ENCODE measurements around the gene ZBTB16. TPM values are rescaled to one million over a fixed set of nuclear protein-coding genes. Genes with fewer than 3 reads are reported as not detected.

Gene ZBTB16
- total and polyA plus RNA-seq, 2 of the 13 experiments (the other 11 are each of a cell fraction or from before 2014, with no cell fraction given) = not detected

DNA sequence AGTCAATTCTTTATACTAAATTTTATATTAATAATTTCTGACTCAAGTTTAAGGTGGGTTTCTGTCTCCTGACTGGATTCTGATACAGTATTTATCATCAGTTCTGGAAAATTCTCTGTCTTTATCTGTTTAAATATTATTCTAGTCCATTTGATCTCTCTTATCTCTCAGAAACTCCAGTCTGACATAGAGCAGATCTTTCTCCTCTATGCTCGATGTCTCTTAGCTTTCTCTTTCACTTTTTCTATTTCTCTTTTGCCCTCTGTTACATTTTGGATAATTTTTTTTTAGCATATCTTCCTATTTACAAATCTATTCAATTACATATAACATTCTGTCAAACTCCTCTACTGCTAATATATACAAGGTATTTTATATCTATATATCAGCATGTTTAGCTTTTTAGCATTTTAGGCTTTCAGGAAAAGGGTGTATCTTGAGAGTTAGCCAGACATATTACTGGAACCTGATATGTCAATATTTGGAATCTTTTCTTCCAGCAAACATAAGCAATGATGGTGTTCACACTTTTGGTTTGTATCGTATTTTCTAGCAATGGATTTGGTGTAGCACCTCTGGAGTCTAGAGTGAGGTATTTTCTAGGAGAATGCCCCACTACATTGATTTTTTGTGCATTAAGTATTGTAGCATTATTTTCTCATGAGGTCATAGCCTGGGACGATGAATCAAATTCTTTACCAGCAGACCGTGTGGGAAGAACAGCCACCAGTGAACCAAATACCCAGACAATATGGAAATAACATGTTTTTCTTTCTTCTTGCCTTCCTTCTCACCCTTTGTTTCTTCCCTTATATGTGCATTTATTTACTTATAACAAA is 232.6 kb downstream of the ZBTB16 start:
- no peak overlapping the region for H2AFZ ChIP-seq (ENCODE audit: low read length)
- H3K4me3 ChIP-seq (replicated peaks in 1 of 3; ENCODE audit: insufficient read depth in 1 of 3, low read depth in 2 of 3, low read length in 3 of 3) = no peak overlapping the region
- H3K9ac ChIP-seq (ENCODE audit: insufficient read depth, low read depth, low read length) = no peak overlapping the region

More for the DNA sequence above, 232.6 kb downstream of the ZBTB16 start:
- FAIRE-seq = no peak
- under 1% methylated on average over 4 of the region's 4 CpGs for WGBS (ENCODE audit: low lambda C conversion rate)
- ATAC-seq = no peak
- Histone ChIP-seq H3K4me2 (ENCODE audit: low read depth, low read length) (no peak overlapping the region), H4K20me1 (ENCODE audit: insufficient read depth, low read length) (no peaks in the 10 kb centered on the region), H3K9me3 (ENCODE audit: low read length) (no peaks in the 10 kb centered on the region), H3K4me1 (ENCODE audit: insufficient read depth, low read length) (no peaks in the 10 kb centered on the region), H3K79me2 (ENCODE audit: insufficient read depth, low read length) (no peaks in the 10 kb centered on the region), H3K27me3 (ENCODE audit: control insufficient read depth in 1 of 2, insufficient read depth in 2 of 2, low read length in 2 of 2) (peaks cover 2 to 13% of the 10 kb centered on the region in 2 experiments; a peak in 2 of 5 replicates), H3K27ac (ENCODE audit: extremely low read length, insufficient read depth, low read length) (no peak overlapping the region), H3K36me3 (replicated peaks in 1 of 2; ENCODE audit: control insufficient read depth in 1 of 2, insufficient read depth in 2 of 2, low read length in 2 of 2) (no peaks in the 10 kb centered on the region)
- TF ChIP-seq FOXC1 (CRISPR knock-in tag; IDR thresholded peaks at IDR 0.05; ENCODE audit: borderline replicate concordance) = no peak
- TF ChIP-seq, protein P1, sequence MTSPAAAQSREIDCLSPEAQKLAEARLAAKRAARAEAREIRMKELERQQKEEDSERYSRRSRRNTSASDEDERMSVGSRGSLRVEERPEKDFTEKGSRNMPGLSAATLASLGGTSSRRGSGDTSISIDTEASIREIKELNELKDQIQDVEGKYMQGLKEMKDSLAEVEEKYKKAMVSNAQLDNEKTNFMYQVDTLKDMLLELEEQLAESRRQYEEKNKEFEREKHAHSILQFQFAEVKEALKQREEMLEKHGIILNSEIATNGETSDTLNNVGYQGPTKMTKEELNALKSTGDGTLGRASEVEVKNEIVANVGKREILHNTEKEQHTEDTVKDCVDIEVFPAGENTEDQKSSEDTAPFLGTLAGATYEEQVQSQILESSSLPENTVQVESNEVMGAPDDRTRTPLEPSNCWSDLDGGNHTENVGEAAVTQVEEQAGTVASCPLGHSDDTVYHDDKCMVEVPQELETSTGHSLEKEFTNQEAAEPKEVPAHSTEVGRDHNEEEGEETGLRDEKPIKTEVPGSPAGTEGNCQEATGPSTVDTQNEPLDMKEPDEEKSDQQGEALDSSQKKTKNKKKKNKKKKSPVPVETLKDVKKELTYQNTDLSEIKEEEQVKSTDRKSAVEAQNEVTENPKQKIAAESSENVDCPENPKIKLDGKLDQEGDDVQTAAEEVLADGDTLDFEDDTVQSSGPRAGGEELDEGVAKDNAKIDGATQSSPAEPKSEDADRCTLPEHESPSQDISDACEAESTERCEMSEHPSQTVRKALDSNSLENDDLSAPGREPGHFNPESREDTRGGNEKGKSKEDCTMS (CRISPR knock-in tag; conservative IDR thresholded peaks at IDR 0.05) = no peak
- no peak for TF ChIP-seq MXD4 (CRISPR knock-in tag; IDR thresholded peaks at IDR 0.05)
- TF ChIP-seq ZSCAN12 (CRISPR knock-in tag; IDR thresholded peaks at IDR 0.05) = no peak
- no peak for TF ChIP-seq ZNF607 (CRISPR knock-in tag; IDR thresholded peaks at IDR 0.05; ENCODE audit: borderline replicate concordance)
- TF ChIP-seq, protein P2, sequence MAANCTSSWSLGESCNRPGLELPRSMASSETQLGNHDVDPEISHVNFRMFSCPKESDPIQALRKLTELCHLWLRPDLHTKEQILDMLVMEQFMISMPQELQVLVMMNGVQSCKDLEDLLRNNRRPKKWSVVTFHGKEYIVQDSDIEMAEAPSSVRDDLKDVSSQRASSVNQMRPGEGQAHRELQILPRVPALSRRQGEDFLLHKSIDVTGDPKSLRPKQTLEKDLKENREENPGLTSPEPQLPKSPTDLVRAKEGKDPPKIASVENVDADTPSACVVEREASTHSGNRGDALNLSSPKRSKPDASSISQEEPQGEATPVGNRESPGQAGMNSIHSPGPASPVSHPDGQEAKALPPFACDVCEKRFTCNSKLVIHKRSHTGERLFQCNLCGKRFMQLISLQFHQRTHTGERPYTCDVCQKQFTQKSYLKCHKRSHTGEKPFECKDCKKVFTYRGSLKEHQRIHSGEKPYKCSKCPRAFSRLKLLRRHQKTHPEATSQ (CRISPR knock-in tag; IDR thresholded peaks at IDR 0.05; ENCODE audit: borderline replicate concordance) = no peak
- TF ChIP-seq ZNF20 (CRISPR knock-in tag; IDR thresholded peaks at IDR 0.05) = no peak
- TF ChIP-seq RFX1 (IDR thresholded peaks at IDR 0.05) = no peak
- TF ChIP-seq ZFP82 (CRISPR knock-in tag; IDR thresholded peaks at IDR 0.05; ENCODE audit: borderline replicate concordance) = no peak
- TF ChIP-seq, protein P3, sequence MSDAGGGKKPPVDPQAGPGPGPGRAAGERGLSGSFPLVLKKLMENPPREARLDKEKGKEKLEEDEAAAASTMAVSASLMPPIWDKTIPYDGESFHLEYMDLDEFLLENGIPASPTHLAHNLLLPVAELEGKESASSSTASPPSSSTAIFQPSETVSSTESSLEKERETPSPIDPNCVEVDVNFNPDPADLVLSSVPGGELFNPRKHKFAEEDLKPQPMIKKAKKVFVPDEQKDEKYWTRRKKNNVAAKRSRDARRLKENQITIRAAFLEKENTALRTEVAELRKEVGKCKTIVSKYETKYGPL (CRISPR knock-in tag; IDR thresholded peaks at IDR 0.05) = no peak
- TF ChIP-seq, protein P4, sequence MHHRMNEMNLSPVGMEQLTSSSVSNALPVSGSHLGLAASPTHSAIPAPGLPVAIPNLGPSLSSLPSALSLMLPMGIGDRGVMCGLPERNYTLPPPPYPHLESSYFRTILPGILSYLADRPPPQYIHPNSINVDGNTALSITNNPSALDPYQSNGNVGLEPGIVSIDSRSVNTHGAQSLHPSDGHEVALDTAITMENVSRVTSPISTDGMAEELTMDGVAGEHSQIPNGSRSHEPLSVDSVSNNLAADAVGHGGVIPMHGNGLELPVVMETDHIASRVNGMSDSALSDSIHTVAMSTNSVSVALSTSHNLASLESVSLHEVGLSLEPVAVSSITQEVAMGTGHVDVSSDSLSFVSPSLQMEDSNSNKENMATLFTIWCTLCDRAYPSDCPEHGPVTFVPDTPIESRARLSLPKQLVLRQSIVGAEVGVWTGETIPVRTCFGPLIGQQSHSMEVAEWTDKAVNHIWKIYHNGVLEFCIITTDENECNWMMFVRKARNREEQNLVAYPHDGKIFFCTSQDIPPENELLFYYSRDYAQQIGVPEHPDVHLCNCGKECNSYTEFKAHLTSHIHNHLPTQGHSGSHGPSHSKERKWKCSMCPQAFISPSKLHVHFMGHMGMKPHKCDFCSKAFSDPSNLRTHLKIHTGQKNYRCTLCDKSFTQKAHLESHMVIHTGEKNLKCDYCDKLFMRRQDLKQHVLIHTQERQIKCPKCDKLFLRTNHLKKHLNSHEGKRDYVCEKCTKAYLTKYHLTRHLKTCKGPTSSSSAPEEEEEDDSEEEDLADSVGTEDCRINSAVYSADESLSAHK (CRISPR knock-in tag; IDR thresholded peaks at IDR 0.05; ENCODE audit: borderline replicate concordance) = no peak
- intact Hi-C loops (cut with micrococcal nuclease; ENCODE audit: unreplicated experiment) (no loop called here), in situ Hi-C loops (cut with HindIII; ENCODE audit: extremely low pct_ligation_motif_present, low pct_unique_long_range_greater_than_20kb) (no loop called here)
- ChIA-PET POLR2A (no interaction called here), CTCF (ENCODE audit: low intra/inter-chr PET ratio, low total read pairs) (no interaction called here)
- BruUV-seq (replicated peaks) = no TSS peak
- DNase-seq (ENCODE audit: low spot score) = no peak

Data from HepG2 (cell line).